NCI-H2227 treated with DMSO at 0.1 percent for 48 hours (cell line): ENCODE results near the gene DOCK3.
"Not testable (repeated sequence)": the region's sequence is repeated elsewhere in the genome, so short reads cannot be mapped to it uniquely, and the experiment has no call there.

ENCODE experiments used
- DNase-seq: peaks from one replicate; lab custom pipeline; 2025; lab: John Stamatoyannopoulos, UW

DOCK3 gene

DNA sequence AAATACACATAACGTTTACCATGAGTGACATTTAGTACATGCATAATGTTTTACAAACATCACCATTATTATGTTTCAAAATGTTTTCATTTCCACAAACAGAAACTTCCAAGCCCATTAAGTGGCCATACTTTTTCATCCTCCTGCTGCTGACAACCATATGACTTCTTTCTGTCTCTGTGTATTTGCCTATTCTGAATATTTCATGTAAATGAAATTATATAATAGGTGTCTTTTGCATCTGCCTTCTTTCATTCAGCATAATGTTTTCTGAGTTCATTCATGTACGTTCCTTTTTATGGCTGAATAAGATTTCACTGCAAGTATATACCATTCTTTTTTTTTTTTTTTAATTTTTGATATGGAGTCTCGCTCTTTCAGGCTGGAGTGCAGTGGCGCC is 209.0 kb downstream of the DOCK3 start:
- no peak for DNase-seq

- no peak for DNase-seq
These were observed 210.5 kb downstream of the DOCK3 start for GRCh38 chr3:50885070-50885850.

DNA sequence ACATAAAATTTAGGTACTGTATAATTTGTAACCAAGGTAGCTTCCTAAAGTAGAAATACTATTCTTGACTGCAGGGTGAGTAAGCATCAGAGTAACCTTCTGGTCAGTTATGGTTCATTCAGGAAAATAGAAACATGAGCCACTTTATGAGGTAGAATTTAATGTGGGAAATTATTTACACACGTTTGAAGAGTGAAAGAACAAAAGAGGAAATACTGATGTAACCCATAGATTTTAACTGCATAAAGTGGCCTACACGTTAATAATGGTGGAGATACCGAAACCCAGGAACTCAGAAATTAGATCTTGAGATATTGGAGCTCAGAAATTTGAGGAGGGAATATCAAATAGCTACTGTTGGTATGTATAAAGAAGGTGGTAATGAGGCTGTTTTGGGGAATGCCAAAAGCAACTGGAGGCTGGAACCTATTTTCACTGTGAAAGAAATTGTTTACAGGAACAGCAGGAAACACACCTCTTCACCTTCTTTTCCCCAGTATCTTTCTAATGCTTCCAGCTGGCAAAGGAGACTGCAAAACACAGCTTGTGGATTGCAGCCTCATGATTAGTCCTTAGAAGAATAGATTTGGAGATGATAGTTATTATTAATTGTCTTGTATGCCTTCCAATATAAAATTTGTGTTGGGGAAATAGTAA is 216.1 kb downstream of the DOCK3 start:
- no peak for DNase-seq

DNA sequence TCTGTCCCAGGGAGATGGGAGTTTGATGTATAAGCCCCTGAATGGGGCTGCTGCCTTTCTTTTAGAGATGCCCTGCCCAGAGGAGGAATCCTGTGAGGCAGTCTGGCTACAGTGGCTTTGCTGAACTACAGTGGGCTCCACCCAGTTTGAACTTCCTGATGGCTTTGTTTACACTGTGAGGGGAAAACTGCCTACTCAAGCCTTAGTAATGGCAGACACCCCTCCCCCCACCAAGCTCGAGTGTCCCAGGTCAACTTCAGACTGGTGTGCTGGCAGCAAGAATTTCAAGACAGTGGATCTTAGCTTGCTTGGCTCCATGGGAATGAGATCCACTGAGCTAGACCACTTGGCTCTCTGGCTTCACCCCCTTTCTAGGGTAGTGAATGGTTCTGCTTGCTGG is 226.4 kb downstream of the DOCK3 start:
- DNase-seq = not testable (repeated sequence)

- DNase-seq = no peak
These were observed 238.0 kb downstream of the DOCK3 start for GRCh38 chr3:50912746-50913145.

GRCh38 chr3:50913260-50913659 is 238.5 kb downstream of the DOCK3 start:
- no peak for DNase-seq

- not testable (repeated sequence) for DNase-seq
These were observed 247.3 kb downstream of the DOCK3 start for GRCh38 chr3:50922071-50922470.

DNA sequence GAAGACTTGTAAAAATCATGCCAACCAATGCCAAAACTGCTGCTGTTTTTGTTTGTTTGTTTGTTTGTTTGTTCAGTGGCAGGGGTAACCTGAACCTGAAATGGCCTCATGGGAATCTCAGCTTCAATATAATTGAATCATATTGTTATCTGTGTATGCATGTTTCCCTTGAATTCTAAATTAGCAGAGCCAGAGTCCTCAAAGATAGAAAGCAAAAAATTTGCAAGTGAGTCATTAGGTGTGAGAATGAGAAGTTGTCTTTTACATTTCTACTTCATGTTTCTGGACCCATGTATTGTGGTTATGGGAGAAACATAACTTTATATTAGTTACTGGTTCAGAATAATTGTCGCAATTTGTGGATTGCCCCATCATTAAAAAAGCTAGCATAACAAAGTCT is 249.2 kb downstream of the DOCK3 start:
- no peak for DNase-seq

DNA sequence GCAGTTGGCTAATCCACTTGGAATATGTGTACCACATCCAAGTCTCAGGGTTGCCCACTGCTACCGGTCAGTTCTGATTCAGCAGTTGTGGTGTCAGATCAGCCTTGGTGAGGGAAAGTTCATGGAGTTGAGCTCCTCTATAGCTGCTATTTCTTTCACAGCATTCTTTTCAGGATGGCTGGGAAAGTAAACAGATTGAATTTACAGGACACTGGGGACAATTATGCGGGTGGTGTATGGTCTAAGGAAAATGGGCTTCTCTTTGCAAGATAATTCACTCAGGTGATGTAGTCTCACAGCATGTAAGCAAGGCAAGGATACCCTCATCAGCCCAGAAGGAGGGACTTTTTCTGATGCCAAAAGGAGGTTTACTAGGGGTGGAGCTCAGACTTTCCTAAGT is 249.9 kb downstream of the DOCK3 start:
- no peak for DNase-seq

GRCh38 chr3:50926868-50927267 is 252.1 kb downstream of the DOCK3 start:
- DNase-seq = no peak

- no peak for DNase-seq
These were observed 255.9 kb downstream of the DOCK3 start for GRCh38 chr3:50930371-50931208.

- not testable (repeated sequence) for DNase-seq
These were observed 258.2 kb downstream of the DOCK3 start for GRCh38 chr3:50932918-50933317.

DNA sequence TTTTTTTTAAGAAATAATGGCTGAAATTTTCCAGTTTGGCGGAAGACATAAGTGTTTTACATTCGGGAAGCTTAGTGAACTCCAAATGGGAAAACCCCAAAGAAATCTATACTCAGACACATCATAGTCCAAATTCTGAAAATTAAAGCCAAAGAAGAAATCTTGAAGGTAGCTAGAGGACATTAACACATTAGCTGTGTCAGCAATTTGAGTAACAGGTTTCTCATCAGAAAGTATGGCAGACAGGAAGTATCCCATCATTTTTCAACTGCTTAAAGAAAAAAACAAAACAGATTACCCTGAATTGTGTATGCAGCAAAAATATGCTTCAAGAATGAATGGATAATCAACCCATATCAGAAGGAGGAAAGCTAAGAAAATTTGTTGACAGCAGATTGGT is 261.7 kb downstream of the DOCK3 start:
- DNase-seq = no peak

DNA sequence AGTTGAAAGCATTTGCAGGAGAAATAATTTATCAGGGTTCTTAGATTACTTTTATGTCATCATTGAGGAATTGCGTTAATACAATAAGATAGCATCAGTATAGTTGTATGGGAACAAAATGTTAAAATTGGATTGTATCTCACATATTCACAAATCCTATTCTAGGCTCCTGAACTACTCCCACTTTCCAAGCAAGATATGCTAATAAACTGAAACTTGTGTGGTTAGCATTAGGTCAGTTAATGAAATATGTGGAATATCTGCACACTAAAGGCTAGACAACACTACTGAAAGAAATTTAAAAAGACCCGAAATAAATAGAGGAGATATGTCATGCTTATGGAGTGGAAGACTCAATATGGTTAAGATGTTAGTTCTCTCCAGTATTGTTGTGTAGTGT is 272.7 kb downstream of the DOCK3 start:
- DNase-seq = no peak

GRCh38 chr3:50950591-50950990 is 275.9 kb downstream of the DOCK3 start:
- no peak for DNase-seq

GRCh38 chr3:50953825-50954414 is 279.2 kb downstream of the DOCK3 start:
- no peak for DNase-seq

DNA sequence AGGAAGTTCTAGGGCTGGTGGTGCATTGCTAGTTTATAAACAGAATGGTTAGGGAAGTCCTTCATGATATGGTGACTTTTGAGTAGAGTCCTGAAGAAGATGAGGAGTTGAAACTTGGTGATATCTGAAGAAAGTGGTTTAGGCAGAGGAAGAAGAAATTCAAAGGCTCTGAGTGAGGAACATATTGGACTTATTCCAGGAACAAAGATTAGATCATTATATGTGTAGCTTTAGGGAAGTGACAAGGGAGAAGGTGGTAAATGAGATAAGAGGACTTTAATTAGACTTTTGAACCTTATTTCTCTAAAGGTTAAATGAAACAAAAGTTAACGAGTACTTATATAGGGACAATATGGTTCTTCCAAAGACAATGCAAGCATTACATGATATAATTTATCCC is 286.7 kb downstream of the DOCK3 start:
- DNase-seq = no peak

DNA sequence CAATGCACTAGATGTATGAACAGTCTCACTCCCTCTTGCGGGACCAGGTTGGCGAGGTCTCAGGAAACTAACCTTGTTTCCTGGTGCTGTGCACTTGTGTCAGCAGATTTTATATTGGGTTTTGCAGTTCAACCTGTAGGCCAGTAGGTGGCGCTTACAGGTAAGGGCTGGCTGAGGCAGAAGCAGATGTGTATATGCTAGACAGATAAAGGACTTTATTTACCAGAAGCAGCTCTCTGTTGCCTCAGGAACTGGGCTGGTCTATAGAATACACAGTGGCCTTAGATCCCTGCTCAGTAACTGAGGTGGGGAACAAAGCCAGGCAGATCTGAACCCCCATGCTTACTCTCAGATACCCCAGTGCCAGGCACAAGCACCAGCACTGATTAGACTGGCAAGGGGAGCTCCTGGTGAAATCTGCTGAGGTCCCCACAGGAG is 296.8 kb downstream of the DOCK3 start:
- DNase-seq = peak; percentile 2

DNA sequence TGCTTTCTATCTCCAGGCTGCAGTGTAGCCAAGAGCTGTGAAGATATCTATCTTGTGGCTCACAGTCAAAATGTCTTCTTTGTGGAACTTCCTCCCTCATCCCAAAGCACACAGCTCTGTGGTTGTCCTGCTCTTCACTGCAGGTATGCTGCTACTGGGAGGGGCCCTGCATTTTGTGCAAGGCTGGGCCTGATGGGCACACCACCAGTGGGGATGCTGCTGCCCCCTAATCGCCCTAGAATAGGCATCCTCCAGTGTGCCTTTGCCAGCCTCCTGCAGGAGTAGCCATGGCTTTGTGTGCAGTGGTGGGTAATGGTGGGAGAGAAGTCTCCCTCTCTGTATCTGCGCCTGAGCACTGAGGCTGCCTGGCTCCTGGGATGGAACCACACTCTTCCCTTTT is 297.3 kb downstream of the DOCK3 start:
- DNase-seq = no peak

GRCh38 chr3:50978586-50978985 is 303.9 kb downstream of the DOCK3 start:
- DNase-seq = not testable (repeated sequence)

- peak; percentile 36 for DNase-seq
These were observed 304.4 kb downstream of the DOCK3 start for GRCh38 chr3:50978991-50979667.
